PC-3 (cell line): Measurements from ENCODE around the gene ANTKMT.

Experiments
- EZH2 ChIP-seq: fragments of 300-600 bp; sonication (generic); IDR thresholded peaks from one replicate; pipeline ENCODE4 v1.6.1; 2017; ENCODE audit warnings: antibody characterized with exemption, mild to moderate bottlenecking, low read length; ENCODE audit not compliant: unreplicated experiment
- EZH2phosphoT487 ChIP-seq: fragments of 300-600 bp; sonication (generic); IDR thresholded peaks from 2 replicates; pipeline ENCODE4 v1.6.1; 2018; ENCODE audit warnings: mild to moderate bottlenecking, antibody characterized with exemption, low read length, borderline replicate concordance
- TF ChIP-seq, protein P1 (sequence below): fragments of 300-600 bp; sonication (generic); conservative IDR thresholded peaks from 2 replicates; pipeline ENCODE4 v1.5.1; 2017; ENCODE audit warnings: antibody characterized with exemption, low read depth, mild to moderate bottlenecking, low read length

DNA sequence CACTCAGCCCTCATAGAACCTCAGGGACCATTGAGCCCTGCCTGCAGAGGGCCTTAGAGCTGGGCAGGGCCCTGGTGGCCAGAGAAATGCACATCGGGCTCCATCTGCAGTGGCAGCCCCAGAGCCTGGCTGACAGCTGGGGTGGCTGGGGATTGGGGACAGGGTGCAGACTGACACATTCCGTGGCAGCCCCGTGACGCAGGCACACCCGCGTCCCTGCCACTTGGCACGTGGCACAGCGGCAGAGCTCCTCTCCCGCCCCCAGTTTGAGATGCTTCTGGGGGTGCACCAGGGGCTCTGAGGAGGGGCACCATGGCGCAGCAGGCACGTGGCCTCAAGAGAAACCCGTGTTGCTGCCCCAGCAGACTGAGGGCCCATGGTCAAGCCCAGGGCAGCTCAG is 17.5 kb upstream of the ANTKMT start:
- TF ChIP-seq, protein P1, sequence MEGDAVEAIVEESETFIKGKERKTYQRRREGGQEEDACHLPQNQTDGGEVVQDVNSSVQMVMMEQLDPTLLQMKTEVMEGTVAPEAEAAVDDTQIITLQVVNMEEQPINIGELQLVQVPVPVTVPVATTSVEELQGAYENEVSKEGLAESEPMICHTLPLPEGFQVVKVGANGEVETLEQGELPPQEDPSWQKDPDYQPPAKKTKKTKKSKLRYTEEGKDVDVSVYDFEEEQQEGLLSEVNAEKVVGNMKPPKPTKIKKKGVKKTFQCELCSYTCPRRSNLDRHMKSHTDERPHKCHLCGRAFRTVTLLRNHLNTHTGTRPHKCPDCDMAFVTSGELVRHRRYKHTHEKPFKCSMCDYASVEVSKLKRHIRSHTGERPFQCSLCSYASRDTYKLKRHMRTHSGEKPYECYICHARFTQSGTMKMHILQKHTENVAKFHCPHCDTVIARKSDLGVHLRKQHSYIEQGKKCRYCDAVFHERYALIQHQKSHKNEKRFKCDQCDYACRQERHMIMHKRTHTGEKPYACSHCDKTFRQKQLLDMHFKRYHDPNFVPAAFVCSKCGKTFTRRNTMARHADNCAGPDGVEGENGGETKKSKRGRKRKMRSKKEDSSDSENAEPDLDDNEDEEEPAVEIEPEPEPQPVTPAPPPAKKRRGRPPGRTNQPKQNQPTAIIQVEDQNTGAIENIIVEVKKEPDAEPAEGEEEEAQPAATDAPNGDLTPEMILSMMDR = no peak
- TF ChIP-seq EZH2phosphoT487 (no peak), EZH2 (no peak)
